Measurements from ENCODE around the gene PLEK2.
"Not testable (repeated sequence)": the region's sequence is repeated elsewhere in the genome, so short reads cannot be mapped to it uniquely, and the experiment has no call there.

The PLEK2 gene

GRCh38 chr14:67428501-67429031 is 16.6 kb upstream of the PLEK2 start:
- DNase-seq (ENCODE audit: low spot score), result no peak

GRCh38 chr14:67426983-67427606 is 15.1 kb upstream of the PLEK2 start:
- DNase-seq (ENCODE audit: low spot score), result peak; percentile 80

GRCh38 chr14:67426161-67426560 is 14.2 kb upstream of the PLEK2 start:
- DNase-seq (ENCODE audit: low spot score), result no peak

- DNase-seq (ENCODE audit: low spot score), result no peak
Measured at GRCh38 chr14:67425608-67426007, 13.6 kb upstream of the PLEK2 start.

- DNase-seq (ENCODE audit: low spot score), result no peak
Measured at GRCh38 chr14:67424539-67424938, 12.6 kb upstream of the PLEK2 start.

GRCh38 chr14:67423424-67423823 is 11.5 kb upstream of the PLEK2 start:
- DNase-seq (ENCODE audit: low spot score), result no peak

GRCh38 chr14:67421356-67422224 is 9.6 kb upstream of the PLEK2 start:
- no peak for DNase-seq (ENCODE audit: low spot score)

GRCh38 chr14:67420102-67420739 is 8.3 kb upstream of the PLEK2 start:
- DNase-seq (ENCODE audit: low spot score), result no peak

- DNase-seq (ENCODE audit: low spot score), result no peak
Measured at GRCh38 chr14:67418401-67419191, 6.6 kb upstream of the PLEK2 start.

- DNase-seq (ENCODE audit: low spot score), result no peak
Measured at GRCh38 chr14:67417633-67418032, 5.7 kb upstream of the PLEK2 start.

- DNase-seq (ENCODE audit: low spot score), result no peak
Measured at GRCh38 chr14:67416810-67417209, 4.8 kb upstream of the PLEK2 start.

GRCh38 chr14:67416085-67416484 is 4.1 kb upstream of the PLEK2 start:
- DNase-seq (ENCODE audit: low spot score), result no peak

GRCh38 chr14:67415610-67416009 is 3.6 kb upstream of the PLEK2 start:
- not testable (repeated sequence) for DNase-seq (ENCODE audit: low spot score)

- DNase-seq (ENCODE audit: low spot score), result peak; percentile 85
Measured at GRCh38 chr14:67413806-67414769, 2.1 kb upstream of the PLEK2 start.

- no peak for DNase-seq (ENCODE audit: low spot score)
Measured at GRCh38 chr14:67411370-67411769, 595 bp downstream of the PLEK2 start.

GRCh38 chr14:67410313-67410712 is 1.7 kb downstream of the PLEK2 start:
- no peak for DNase-seq (ENCODE audit: low spot score)

- DNase-seq (ENCODE audit: low spot score), result no peak
Measured at GRCh38 chr14:67409461-67409860, 2.5 kb downstream of the PLEK2 start.

GRCh38 chr14:67408122-67408801 is 3.7 kb downstream of the PLEK2 start:
- not testable (repeated sequence) for DNase-seq (ENCODE audit: low spot score)

- no peak for DNase-seq (ENCODE audit: low spot score)
Measured at GRCh38 chr14:67405771-67406170, 6.2 kb downstream of the PLEK2 start.

GRCh38 chr14:67400434-67400833 is 11.5 kb downstream of the PLEK2 start:
- no peak for DNase-seq (ENCODE audit: low spot score)
